HG03025 (cell line): Measurements from ENCODE around the gene ZSWIM5.
"Not testable (repeated sequence)": the region's sequence is repeated elsewhere in the genome, so short reads cannot be mapped to it uniquely, and the experiment has no call there.

Source experiments
- ATAC-seq: cut with Tn5 transposase; IDR thresholded peaks from one replicate; pipeline ENCODE4 v1.9.1; 2021; ENCODE audit warnings: mild to moderate bottlenecking, moderate library complexity; ENCODE audit not compliant: unreplicated experiment, low FRiP score

The ZSWIM5 gene

GRCh38 chr1:45205011-45205909 lies 1.1 kb downstream of the ZSWIM5 start:
- ATAC-seq: no peak

DNA sequence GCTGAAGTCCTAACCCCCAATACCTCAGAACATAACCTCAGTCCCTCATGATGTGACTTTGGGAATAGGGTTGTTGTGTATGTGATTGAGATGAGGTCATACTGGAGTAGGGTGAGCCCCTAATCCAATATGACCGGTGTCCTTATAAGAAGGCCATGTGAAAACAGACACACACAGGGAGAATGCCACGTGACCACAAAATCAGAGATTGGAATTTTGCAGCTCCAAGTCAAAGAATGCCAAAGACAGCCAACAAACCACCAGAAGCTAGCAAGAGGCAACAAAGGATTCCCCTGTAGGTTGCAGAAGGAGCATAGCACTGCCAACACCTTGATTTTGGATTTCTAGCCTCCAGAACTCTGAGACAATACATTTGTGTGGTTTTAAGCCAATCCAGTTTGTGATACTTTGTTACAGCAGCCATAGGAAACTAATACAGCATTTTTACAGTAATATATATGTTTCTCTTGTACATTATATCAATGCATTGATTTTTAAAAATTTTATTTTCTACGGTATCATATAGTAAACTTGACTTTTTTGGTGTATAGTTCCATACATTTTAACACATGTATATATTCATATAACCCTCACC lies 5.4 kb downstream of the ZSWIM5 start:
- no peak for ATAC-seq

GRCh38 chr1:45200435-45200834 lies 6.0 kb downstream of the ZSWIM5 start:
- no peak for ATAC-seq

GRCh38 chr1:45198185-45198584 lies 8.2 kb downstream of the ZSWIM5 start:
- no peak for ATAC-seq

- ATAC-seq: no peak
Observed at GRCh38 chr1:45196863-45197262, 9.5 kb downstream of the ZSWIM5 start.

GRCh38 chr1:45191418-45191783 lies 15.0 kb downstream of the ZSWIM5 start:
- ATAC-seq: no peak

DNA sequence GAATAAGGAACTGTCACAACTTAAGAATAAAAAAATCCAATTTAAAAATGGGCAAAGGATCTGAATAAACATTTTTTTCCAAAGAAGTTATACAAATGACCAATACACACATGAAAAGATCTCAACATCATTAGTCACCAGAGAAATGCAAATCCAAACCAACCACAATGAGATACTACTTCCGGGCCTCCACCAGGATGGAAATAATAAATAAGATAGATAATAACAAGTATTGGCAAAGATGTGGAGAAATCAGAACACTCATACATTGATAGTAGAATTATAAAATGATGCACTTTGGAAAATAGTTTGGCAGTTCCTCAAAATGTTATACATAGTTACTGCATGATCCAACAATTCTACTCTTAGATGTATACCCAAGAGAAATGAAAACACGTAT lies 18.7 kb downstream of the ZSWIM5 start:
- no peak for ATAC-seq

GRCh38 chr1:45179918-45180519 lies 26.4 kb downstream of the ZSWIM5 start:
- ATAC-seq: not testable (repeated sequence)

DNA sequence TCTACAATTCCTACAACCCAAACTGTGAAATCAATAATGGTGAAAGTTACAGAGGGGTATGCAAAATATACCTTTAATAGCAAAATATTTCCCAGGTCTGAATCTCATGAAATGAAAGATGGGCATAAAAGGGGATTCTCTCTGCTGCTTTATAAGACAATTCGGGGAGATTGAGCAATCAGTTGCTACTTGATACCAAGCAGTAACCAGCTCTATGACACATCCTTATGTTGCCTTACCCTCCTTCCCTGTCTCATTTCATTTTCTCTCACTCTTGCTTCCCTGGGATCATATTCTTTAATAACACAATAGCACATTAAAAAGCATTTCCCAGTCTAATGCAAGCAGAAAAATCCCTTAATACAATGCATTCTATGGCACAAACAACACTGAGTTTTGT lies 29.0 kb downstream of the ZSWIM5 start:
- ATAC-seq: no peak

DNA sequence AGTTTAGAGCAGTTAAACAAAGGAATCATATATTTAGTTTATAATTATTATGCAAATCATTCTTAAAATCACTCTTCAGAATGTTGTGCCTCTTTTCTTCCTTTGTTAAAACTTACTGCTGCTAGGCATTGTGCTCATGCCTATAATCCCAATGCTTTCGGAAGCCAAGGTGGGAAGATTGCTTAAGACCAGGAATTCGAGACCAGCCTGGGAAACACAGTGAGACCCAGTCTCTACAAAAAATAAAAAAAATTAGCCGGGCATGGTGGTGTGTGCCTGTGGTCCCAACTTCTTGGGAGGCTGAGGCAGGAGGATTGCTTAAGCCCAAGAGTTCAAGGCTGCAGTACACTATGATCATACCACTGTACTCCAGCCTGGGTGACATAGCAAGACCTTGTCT lies 33.6 kb downstream of the ZSWIM5 start:
- no peak for ATAC-seq

DNA sequence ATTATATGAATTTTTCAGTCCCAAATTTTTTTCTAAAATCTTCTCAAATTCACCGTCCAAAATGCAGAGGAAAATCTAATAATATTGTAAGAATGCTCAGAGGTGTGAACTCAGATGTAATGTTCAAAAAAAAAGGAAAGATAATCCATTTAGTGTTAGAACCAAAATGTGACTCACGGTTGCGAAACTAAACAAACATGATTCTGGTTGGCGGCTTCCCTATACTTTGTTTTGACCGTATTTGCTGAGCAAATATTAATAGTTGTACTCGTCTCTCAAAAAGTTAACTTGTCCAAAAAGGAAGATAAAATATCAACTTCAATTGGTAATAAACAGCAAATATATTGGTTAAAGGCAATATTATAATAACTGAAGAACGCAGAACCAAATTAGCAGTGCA lies 34.4 kb downstream of the ZSWIM5 start:
- ATAC-seq: no peak

- ATAC-seq: no peak
Observed at GRCh38 chr1:45171575-45171974, 34.8 kb downstream of the ZSWIM5 start.

DNA sequence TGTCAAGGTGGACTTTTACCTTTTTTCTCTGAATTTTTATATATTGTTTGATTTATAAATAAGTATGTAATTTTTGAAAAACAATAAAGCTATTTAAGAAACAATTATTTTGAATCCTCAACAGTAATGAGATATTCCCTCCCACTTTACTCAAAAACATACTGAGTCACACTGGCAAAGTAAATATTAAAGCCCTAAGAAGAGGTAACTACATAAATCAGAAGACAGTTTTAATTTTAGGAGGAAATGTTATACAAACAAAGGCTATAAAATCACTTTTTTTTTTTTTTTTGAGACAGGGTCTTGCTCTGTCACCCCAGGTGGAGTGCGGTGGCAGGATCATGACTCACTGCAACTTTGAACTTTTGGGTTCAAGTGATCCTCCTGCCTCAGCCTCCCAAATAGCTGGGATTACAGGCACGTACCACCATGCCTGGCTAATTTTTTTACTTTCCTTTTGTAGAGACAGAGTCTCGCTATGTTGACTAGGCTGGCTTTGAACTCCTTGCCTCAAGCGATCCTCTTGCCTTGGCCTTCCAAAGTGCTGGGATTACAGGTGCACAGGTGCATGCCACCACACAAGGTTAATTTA lies 36.2 kb downstream of the ZSWIM5 start:
- no peak for ATAC-seq

- ATAC-seq: not testable (repeated sequence)
Observed at GRCh38 chr1:45167947-45168346, 38.5 kb downstream of the ZSWIM5 start.

DNA sequence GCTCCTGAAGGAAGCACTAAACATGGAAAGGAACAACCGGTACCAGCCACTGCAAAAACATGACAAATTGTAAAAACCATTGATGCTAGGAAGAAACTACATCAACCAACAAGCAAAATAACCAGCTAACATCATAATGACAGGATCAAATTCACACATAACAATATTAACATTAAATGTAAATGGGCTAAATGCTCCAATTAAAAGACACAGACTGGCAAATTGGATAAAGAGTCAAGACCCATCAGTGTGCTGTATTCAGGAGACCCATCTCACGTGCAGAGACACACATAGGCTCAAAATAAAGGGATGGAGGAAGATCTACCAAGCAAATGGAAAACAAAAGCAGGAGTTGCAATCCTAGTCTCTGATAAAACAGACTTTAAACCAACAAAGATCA lies 42.1 kb downstream of the ZSWIM5 start:
- ATAC-seq: not testable (repeated sequence)

DNA sequence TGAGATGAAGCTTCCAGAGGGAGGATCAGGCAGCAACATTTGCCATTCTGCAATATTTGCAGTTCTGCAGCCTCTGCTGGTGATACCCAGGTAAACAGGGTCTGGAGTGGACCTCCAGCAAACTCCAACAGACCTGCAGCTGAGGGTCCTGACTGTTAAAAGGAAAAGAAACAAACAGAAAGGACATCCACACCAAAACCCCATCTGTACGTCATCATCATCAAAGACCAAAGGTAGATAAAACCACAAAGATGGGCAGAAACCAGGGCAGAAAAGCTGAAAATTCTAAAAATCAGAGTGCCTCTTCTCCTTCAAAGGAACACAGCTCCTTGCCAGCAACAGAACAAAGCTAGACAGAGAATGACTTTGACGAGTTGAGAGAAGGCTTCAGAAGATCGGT lies 43.3 kb downstream of the ZSWIM5 start:
- ATAC-seq: not testable (repeated sequence)

- ATAC-seq: not testable (repeated sequence)
Observed at GRCh38 chr1:45162041-45163035, 44.1 kb downstream of the ZSWIM5 start.

GRCh38 chr1:45155957-45156356 lies 50.4 kb downstream of the ZSWIM5 start:
- ATAC-seq: no peak

- ATAC-seq: no peak
Observed at GRCh38 chr1:45155423-45155822, 51.0 kb downstream of the ZSWIM5 start.

DNA sequence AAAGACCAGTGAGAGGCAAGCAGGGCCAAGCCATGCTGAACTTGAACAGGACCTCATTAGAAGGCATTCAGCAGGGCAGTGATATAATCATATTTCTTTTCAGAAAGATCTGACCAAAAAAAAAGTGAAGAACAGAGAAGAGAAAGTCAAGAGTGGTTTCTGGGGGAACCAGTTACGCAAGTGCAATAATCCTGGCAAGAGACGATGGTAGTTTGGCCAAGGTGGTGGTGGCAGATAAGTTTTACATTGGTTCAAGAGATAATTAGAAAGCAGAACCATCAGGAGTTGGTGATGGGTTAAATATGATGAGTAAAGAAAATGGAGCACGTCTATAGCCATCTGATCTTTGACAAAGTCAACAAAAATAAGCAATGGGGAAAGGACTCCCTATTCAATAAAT lies 54.3 kb downstream of the ZSWIM5 start:
- no peak for ATAC-seq
